H1 (cell line): Measurements from ENCODE around the gene OPHN1. TPM values are rescaled to one million over a fixed set of nuclear protein-coding genes. Genes with fewer than 3 reads are reported as not detected.

Experiments
- CTCF ChIA-PET: fragments of 300-600 bp; sonication (Branson Sonifier 250); formaldehyde crosslinking; loops from one replicate; lab custom pipeline; 2021; ENCODE audit not compliant: partially characterized antibody; lab: Charles Lee
- POLR2A ChIA-PET: fragments of 300-600 bp; sonication (Branson Sonifier 250); formaldehyde crosslinking; loops from one replicate; lab custom pipeline; 2021; ENCODE audit warnings: inconsistent platforms; ENCODE audit not compliant: partially characterized antibody; lab: Charles Lee
- DNase-seq, 2 experiments: peaks; one replicate each; pipeline versions ENCODE4 v3.0.0 to v3.0.0-alpha.2; 2010 to 2022; ENCODE audit warnings: low spot score in 2 of 2, low read depth in 1 of 2, mixed read lengths in 1 of 2
- FAIRE-seq: peaks from 2 replicates; lab custom pipeline; 2011; peaks lifted over from hg19 to GRCh38; lab: Jason Lieb, UNC
- H2AFZ ChIP-seq: 2 replicates; pipeline ENCODE4 v1.8.1; 2012; ENCODE audit warnings: low read length, inconsistent platforms
- H2AK5ac ChIP-seq: 2 replicates; pipeline ENCODE4 v1.6.1; 2013; ENCODE audit warnings: low read depth, low read length
- H2BK120ac ChIP-seq: replicated peaks from 2 replicates; pipeline ENCODE3; 2013; ENCODE audit warnings: low read depth, low read length, inconsistent platforms
- H2BK12ac ChIP-seq: 2 replicates; pipeline ENCODE4 v1.6.1; 2013; ENCODE audit warnings: low read depth, low read length
- H2BK15ac ChIP-seq: 2 replicates; pipeline ENCODE4 v1.6.1; 2013; ENCODE audit warnings: low read length
- H2BK20ac ChIP-seq: 2 replicates; pipeline ENCODE4 v1.6.1; 2013; ENCODE audit warnings: low read length
- H2BK5ac ChIP-seq: 2 replicates; pipeline ENCODE4 v1.6.1; 2013; ENCODE audit warnings: low read depth, low read length
- H3K14ac ChIP-seq: 2 replicates; pipeline ENCODE4 v1.6.1; 2013; ENCODE audit warnings: inconsistent platforms; ENCODE audit not compliant: insufficient read length
- H3K18ac ChIP-seq: 2 replicates; pipeline ENCODE4 v1.6.1; 2013; ENCODE audit warnings: low read length; ENCODE audit errors: extremely low read depth
- H3K23ac ChIP-seq: 2 replicates; pipeline ENCODE4 v1.6.1; 2013; ENCODE audit warnings: inconsistent platforms; ENCODE audit not compliant: insufficient read length
- H3K23me2 ChIP-seq: 2 replicates; pipeline ENCODE4 v1.6.1; 2013; ENCODE audit warnings: low read depth, low read length
- H3K27ac ChIP-seq: 2 replicates; pipeline ENCODE4 v1.6.1; 2011; ENCODE audit warnings: low read depth, low read length, inconsistent platforms
- H3K27me3 ChIP-seq, 4 experiments: replicated peaks in 1 of 4; 1 replicate in 1 of 4; 2 replicates in 3 of 4; pipeline versions ENCODE4 v1.6.1 to v1.8.1; 2011 to 2013; ENCODE audit warnings: low read length in 3 of 4, mild to moderate bottlenecking in 3 of 4, inconsistent platforms in 2 of 4, mixed read lengths in 2 of 4, moderate library complexity in 1 of 4; ENCODE audit not compliant: control insufficient read depth in 3 of 4, insufficient read depth in 3 of 4; ENCODE audit errors: extremely low read depth in 1 of 4
- H3K36me3 ChIP-seq, 4 experiments: 2 replicates each; pipeline versions ENCODE4 v1.6.1 to v1.8.1; 2011 to 2013; ENCODE audit warnings: mild to moderate bottlenecking in 4 of 4, low read length in 3 of 4, moderate library complexity in 2 of 4, control low read depth in 1 of 4, inconsistent platforms in 1 of 4; ENCODE audit not compliant: insufficient read depth in 4 of 4, control insufficient read depth in 2 of 4
- H3K4ac ChIP-seq: replicated peaks from 2 replicates; pipeline ENCODE3; 2013; ENCODE audit warnings: low read length, low read depth, mixed read lengths, inconsistent platforms; ENCODE audit not compliant: insufficient read length
- H3K4me1 ChIP-seq, 4 experiments: replicated peaks in 1 of 4; 1 replicate in 1 of 4; 2 replicates in 3 of 4; pipeline versions ENCODE4 v1.6.1 to v1.8.1; 2011 to 2013; ENCODE audit warnings: low read length in 3 of 4, inconsistent platforms in 2 of 4, mixed read lengths in 1 of 4; ENCODE audit not compliant: insufficient read depth in 4 of 4, control insufficient read depth in 3 of 4
- H3K4me2 ChIP-seq, 2 experiments: 2 replicates each; pipeline versions ENCODE4 v1.6.1 to v1.8.1; 2011 to 2013; ENCODE audit warnings: low read depth in 2 of 2, low read length in 2 of 2, control low read depth in 1 of 2, inconsistent platforms in 1 of 2, mild to moderate bottlenecking in 1 of 2; ENCODE audit not compliant: insufficient read depth in 1 of 2
- H3K4me3 ChIP-seq, 4 experiments: fragments of 200-600, 300-600 bp in 1 of 4; sonication (generic), shearing (Covaris generic), sonication (Bioruptor Twin) in 1 of 4; 2 replicates each; pipeline versions ENCODE4 v1.5.1 to v1.8.1; 2011 to 2016; ENCODE audit warnings: low read length in 4 of 4, low read depth in 3 of 4, control low read depth in 2 of 4, inconsistent platforms in 2 of 4, mild to moderate bottlenecking in 2 of 4, mixed read lengths in 1 of 4, moderate library complexity in 1 of 4; ENCODE audit not compliant: insufficient read depth in 2 of 4; ENCODE audit errors: extremely low read depth in 1 of 4
- H3K56ac ChIP-seq: replicated peaks from 2 replicates; pipeline ENCODE3; 2013; ENCODE audit warnings: low read depth, mild to moderate bottlenecking, mixed read lengths, low read length, inconsistent platforms; ENCODE audit not compliant: insufficient read length
- H3K79me1 ChIP-seq: 2 replicates; pipeline ENCODE4 v1.6.1; 2013; ENCODE audit warnings: low read depth, low read length, control low read depth
- H3K79me2 ChIP-seq, 2 experiments: 2 replicates each; pipeline versions ENCODE4 v1.6.1 to v1.8.1; 2012 to 2013; ENCODE audit warnings: low read length in 2 of 2, mild to moderate bottlenecking in 2 of 2, inconsistent platforms in 1 of 2; ENCODE audit not compliant: insufficient read depth in 2 of 2, control insufficient read depth in 1 of 2
- H3K9ac ChIP-seq, 4 experiments: replicated peaks in 1 of 4; 1 replicate in 1 of 4; 2 replicates in 3 of 4; pipeline versions ENCODE4 v1.6.1 to v1.8.1; 2011 to 2013; ENCODE audit warnings: low read depth in 3 of 4, low read length in 3 of 4, control low read depth in 2 of 4, mild to moderate bottlenecking in 2 of 4, moderate library complexity in 2 of 4, inconsistent platforms in 1 of 4; ENCODE audit errors: extremely low read depth in 1 of 4
- H3K9me3 ChIP-seq, 2 experiments: 2 replicates each; pipeline versions ENCODE4 v1.6.1 to v1.8.1; 2012 to 2013; ENCODE audit warnings: mild to moderate bottlenecking in 2 of 2, moderate library complexity in 2 of 2, control low read depth in 1 of 2, inconsistent platforms in 1 of 2, low read depth in 1 of 2, low read length in 1 of 2, mixed read lengths in 1 of 2; ENCODE audit not compliant: insufficient read depth in 2 of 2
- H4K20me1 ChIP-seq, 2 experiments: replicated peaks in 1 of 2; 2 replicates each; pipeline versions ENCODE3 to v1.8.1; 2011 to 2013; ENCODE audit warnings: inconsistent platforms in 2 of 2, low read length in 2 of 2, mild to moderate bottlenecking in 1 of 2; ENCODE audit not compliant: insufficient read depth in 2 of 2, control insufficient read depth in 1 of 2
- H4K5ac ChIP-seq: 2 replicates; pipeline ENCODE4 v1.6.1; 2013; ENCODE audit warnings: low read length, low read depth, mixed read lengths, inconsistent platforms; ENCODE audit not compliant: insufficient read length
- H4K8ac ChIP-seq: 2 replicates; pipeline ENCODE4 v1.8.0; 2013; ENCODE audit warnings: mild to moderate bottlenecking, moderate library complexity, low read length, inconsistent platforms; ENCODE audit not compliant: insufficient read depth; ENCODE audit errors: extremely low read depth
- H4K91ac ChIP-seq: replicated peaks from 2 replicates; pipeline ENCODE3; 2013; ENCODE audit warnings: low read length, mixed read lengths, inconsistent platforms; ENCODE audit not compliant: insufficient read length
- ASH2L ChIP-seq: fragments of 200-600, 300-600 bp; sonication (generic); IDR thresholded peaks from one replicate; pipeline ENCODE4 v1.7.1; 2017; ENCODE audit warnings: low read length
- BRCA1 ChIP-seq: IDR thresholded peaks from 2 replicates; pipeline ENCODE4 v1.6.1; 2012; ENCODE audit warnings: low read depth, low read length, improper control_type of control experiment
- CEBPB ChIP-seq: IDR thresholded peaks from 2 replicates; pipeline ENCODE4 v1.6.1; 2012; ENCODE audit warnings: low read depth, low read length
- GABPA ChIP-seq: IDR thresholded peaks from 2 replicates; pipeline ENCODE4 v1.6.1; 2011; ENCODE audit warnings: mild to moderate bottlenecking, low read length, moderate library complexity, borderline replicate concordance; ENCODE audit not compliant: insufficient read depth
- GTF2F1 ChIP-seq: IDR thresholded peaks from 2 replicates; pipeline ENCODE4 v1.6.1; 2012; ENCODE audit warnings: low read depth, low read length, improper control_type of control experiment, borderline replicate concordance
- KDM5A ChIP-seq: fragments of 200-600 bp; IDR thresholded peaks from 2 replicates; pipeline ENCODE4 v1.7.1; 2012; ENCODE audit warnings: mild to moderate bottlenecking, low read length, inconsistent platforms, mixed read lengths
- POU5F1 ChIP-seq: IDR thresholded peaks from 2 replicates; pipeline ENCODE4 v1.6.1; 2011; ENCODE audit warnings: low read depth, mild to moderate bottlenecking, low read length, moderate library complexity
- RFX5 ChIP-seq: IDR thresholded peaks from 2 replicates; pipeline ENCODE4 v1.6.1; 2011; ENCODE audit warnings: low read depth, low read length, improper control_type of control experiment, borderline replicate concordance
- SIX5 ChIP-seq: IDR thresholded peaks from 2 replicates; pipeline ENCODE4 v1.6.1; 2011; ENCODE audit warnings: mild to moderate bottlenecking, low read depth, low read length
- SP1 ChIP-seq: IDR thresholded peaks from 2 replicates; pipeline ENCODE4 v1.6.1; 2011; ENCODE audit warnings: low read depth, low read length
- SRF ChIP-seq: IDR thresholded peaks from 2 replicates; pipeline ENCODE4 v1.6.1; 2011; ENCODE audit warnings: mild to moderate bottlenecking, low read depth, low read length, moderate library complexity
- TAF1 ChIP-seq: IDR thresholded peaks from 2 replicates; pipeline ENCODE4 v1.6.1; 2011; ENCODE audit warnings: mild to moderate bottlenecking, low read depth, low read length
- TAF7 ChIP-seq: optimal IDR thresholded peaks from 2 replicates; pipeline ENCODE3; 2011; ENCODE audit warnings: low read depth, mild to moderate bottlenecking, inconsistent platforms, low read length, moderate library complexity, borderline replicate concordance
- TBP ChIP-seq: IDR thresholded peaks from 2 replicates; pipeline ENCODE4 v1.6.1; 2011; ENCODE audit warnings: low read depth, low read length, improper control_type of control experiment
- polyA plus RNA-seq, 7 experiments: library from polyadenylated mRNA; depleted of rRNA in 3 of 7; stranded (reverse) in 5 of 7; unstranded in 2 of 7; fragments of >200 nt in 5 of 7; fragments of 200-250 nt in 2 of 7; gene quantifications; 1 replicate in 5 of 7; 2 replicates in 1 of 7; 4 replicates in 1 of 7; pipeline versions ENCODE4 v1.2.1 to v1.2.3, GENCODE V29; 2011 to 2013; ENCODE audit warnings: missing spikeins in 2 of 7, mixed read lengths in 2 of 7
- total RNA-seq: library from RNA; stranded (reverse); fragmentation: NEBNext Ultra II Directional; extraction: Animal tissue kit (Norgen Biotek cat#: 25700); gene quantifications from 2 replicates; pipeline ENCODE4 v1.2.1, GENCODE V29; 2021
- TF ChIP-seq, protein P1 (sequence below), 3 experiments: IDR thresholded peaks; 1 replicate in 2 of 3; 2 replicates in 1 of 3; pipeline versions ENCODE4 v1.5.1 to v1.6.1; 2011; ENCODE audit warnings: low read length in 3 of 3, mild to moderate bottlenecking in 3 of 3, inconsistent platforms in 2 of 3, low read depth in 1 of 3, moderate library complexity in 1 of 3; ENCODE audit not compliant: insufficient read depth in 1 of 3; ENCODE audit errors: control extremely low read depth in 1 of 3

OPHN1 gene
- total and polyA plus RNA-seq, 2 of the 8 experiments (the other 6 are each of a cell fraction or from before 2014, with no cell fraction given), result 1.2 to 3.5 TPM

DNA sequence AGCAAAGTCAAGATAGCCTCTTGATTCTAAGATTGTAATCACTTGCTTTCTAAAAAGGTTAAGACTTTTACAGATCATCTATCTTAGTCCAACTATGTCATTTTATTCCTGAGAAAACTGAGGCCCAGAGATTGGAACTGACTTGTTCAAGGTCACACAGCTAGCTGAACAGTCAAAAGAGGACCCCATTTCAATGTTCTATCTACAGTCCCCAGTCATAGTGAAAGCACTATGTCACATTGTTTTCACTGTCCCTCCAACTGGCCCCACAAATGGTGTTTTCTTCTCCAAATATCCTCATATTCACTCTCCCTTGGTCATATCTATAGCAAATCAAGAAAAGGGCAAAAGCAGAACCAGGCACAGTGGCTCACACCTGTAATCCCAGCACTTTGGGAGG lies 145.2 kb downstream of the OPHN1 start:
- H3K4ac ChIP-seq, result no peak overlapping the region
- FAIRE-seq (no peak), DNase-seq (no peak)
- H4K8ac ChIP-seq, result no peak overlapping the region
- no peak overlapping the region for H2BK20ac ChIP-seq
- H3K4me2 ChIP-seq, result no peak overlapping the region
- H2AK5ac ChIP-seq, result no peak overlapping the region
- H4K5ac ChIP-seq, result no peak overlapping the region
- H2BK15ac ChIP-seq, result no peak overlapping the region
- no peak overlapping the region for H3K4me3 ChIP-seq
- no peak overlapping the region for H3K14ac ChIP-seq
- H3K27me3 ChIP-seq, result no peaks in the 10 kb centered on the region
- no peaks in the 10 kb centered on the region for H4K20me1 ChIP-seq
- H4K91ac ChIP-seq, result no peak overlapping the region
- H3K56ac ChIP-seq, result no peak overlapping the region
- H3K9me3 ChIP-seq, result no peaks in the 10 kb centered on the region
- no peaks in the 10 kb centered on the region for H3K36me3 ChIP-seq
- H3K4me1 ChIP-seq, result no peaks in the 10 kb centered on the region
- no peaks in the 10 kb centered on the region for H3K79me1 ChIP-seq
- H3K27ac ChIP-seq, result no peak overlapping the region
- H3K23me2 ChIP-seq, result no peaks in the 10 kb centered on the region
- no peak overlapping the region for H2BK5ac ChIP-seq
- no peak overlapping the region for H2BK120ac ChIP-seq
- H3K18ac ChIP-seq, result no peak overlapping the region
- H2BK12ac ChIP-seq, result no peak overlapping the region
- H2AFZ ChIP-seq, result no peak overlapping the region
- no peaks in the 10 kb centered on the region for H3K79me2 ChIP-seq
- no peak overlapping the region for H3K23ac ChIP-seq
- POLR2A ChIA-PET, result no interaction called here
- CTCF ChIA-PET, result interaction anchor here (0.7 kb wide), 1 partner anchor 10 kb away, joined by 3 read pairs; no protein-coding TSS in a partner anchor
- no peak overlapping the region for H3K9ac ChIP-seq
- TF ChIP-seq GTF2F1, result no peak
- no peak for TF ChIP-seq SIX5
- TF ChIP-seq TAF7, result no peak
- TF ChIP-seq CEBPB, result no peak
- no peak for TF ChIP-seq KDM5A
- TF ChIP-seq TAF1, result no peak
- TF ChIP-seq ASH2L, result no peak
- no peak for TF ChIP-seq POU5F1
- no peak for TF ChIP-seq TBP
- no peak for TF ChIP-seq SP1
- no peak for TF ChIP-seq GABPA
- no peak for TF ChIP-seq SRF
- TF ChIP-seq RFX5, result no peak
- TF ChIP-seq, protein P1, sequence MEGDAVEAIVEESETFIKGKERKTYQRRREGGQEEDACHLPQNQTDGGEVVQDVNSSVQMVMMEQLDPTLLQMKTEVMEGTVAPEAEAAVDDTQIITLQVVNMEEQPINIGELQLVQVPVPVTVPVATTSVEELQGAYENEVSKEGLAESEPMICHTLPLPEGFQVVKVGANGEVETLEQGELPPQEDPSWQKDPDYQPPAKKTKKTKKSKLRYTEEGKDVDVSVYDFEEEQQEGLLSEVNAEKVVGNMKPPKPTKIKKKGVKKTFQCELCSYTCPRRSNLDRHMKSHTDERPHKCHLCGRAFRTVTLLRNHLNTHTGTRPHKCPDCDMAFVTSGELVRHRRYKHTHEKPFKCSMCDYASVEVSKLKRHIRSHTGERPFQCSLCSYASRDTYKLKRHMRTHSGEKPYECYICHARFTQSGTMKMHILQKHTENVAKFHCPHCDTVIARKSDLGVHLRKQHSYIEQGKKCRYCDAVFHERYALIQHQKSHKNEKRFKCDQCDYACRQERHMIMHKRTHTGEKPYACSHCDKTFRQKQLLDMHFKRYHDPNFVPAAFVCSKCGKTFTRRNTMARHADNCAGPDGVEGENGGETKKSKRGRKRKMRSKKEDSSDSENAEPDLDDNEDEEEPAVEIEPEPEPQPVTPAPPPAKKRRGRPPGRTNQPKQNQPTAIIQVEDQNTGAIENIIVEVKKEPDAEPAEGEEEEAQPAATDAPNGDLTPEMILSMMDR (IDR thresholded peaks at IDR 0.05; ENCODE audit: control extremely low read depth in 1 of 3, insufficient read depth in 1 of 3, low read depth in 1 of 3, low read length in 3 of 3), result no peak
- no peak for TF ChIP-seq BRCA1
